GM18526 (cell line): ENCODE data around the gene CPT1A.

Experiments used
- POLR2A ChIP-seq: IDR thresholded peaks from 3 replicates; pipeline ENCODE4 v1.6.1; 2011; ENCODE audit not compliant: insufficient read length; ENCODE audit errors: extremely low read depth

The CPT1A gene

GRCh38 chr11:68841718-68842426 is at the start of gene CPT1A:
Gene CPT1A (minus strand): TSS chr11:68841916. CDS start chr11:68815474, 26,442 bp downstream.
- peak; percentile 30 for TF ChIP-seq POLR2A

- TF ChIP-seq POLR2A, result no peak
These were observed 48.9 kb upstream of the CPT1A start for GRCh38 chr11:68890490-68891231.

- TF ChIP-seq POLR2A, result no peak
These were observed 48.3 kb upstream of the CPT1A start for GRCh38 chr11:68889948-68890446.

- TF ChIP-seq POLR2A, result no peak
These were observed 40.7 kb upstream of the CPT1A start for GRCh38 chr11:68882391-68882790.

- no peak for TF ChIP-seq POLR2A
These were observed 39.6 kb upstream of the CPT1A start for GRCh38 chr11:68881320-68881719.

GRCh38 chr11:68880851-68881250 is 39.1 kb upstream of the CPT1A start:
- no peak for TF ChIP-seq POLR2A

GRCh38 chr11:68878022-68878421 is 36.3 kb upstream of the CPT1A start:
- no peak for TF ChIP-seq POLR2A

GRCh38 chr11:68872216-68873003 is 30.7 kb upstream of the CPT1A start:
- TF ChIP-seq POLR2A, result no peak

- no peak for TF ChIP-seq POLR2A
These were observed 28.8 kb upstream of the CPT1A start for GRCh38 chr11:68870470-68870869.

- TF ChIP-seq POLR2A, result no peak
These were observed 26.6 kb upstream of the CPT1A start for GRCh38 chr11:68868221-68868835.

- no peak for TF ChIP-seq POLR2A
These were observed 25.4 kb upstream of the CPT1A start for GRCh38 chr11:68867066-68867465.

- TF ChIP-seq POLR2A, result no peak
These were observed 23.5 kb upstream of the CPT1A start for GRCh38 chr11:68865241-68865640.

- TF ChIP-seq POLR2A, result no peak
These were observed 22.0 kb upstream of the CPT1A start for GRCh38 chr11:68863553-68864265.

- no peak for TF ChIP-seq POLR2A
These were observed 20.7 kb upstream of the CPT1A start for GRCh38 chr11:68862421-68862820.

- no peak for TF ChIP-seq POLR2A
These were observed 17.4 kb upstream of the CPT1A start for GRCh38 chr11:68859123-68859522.

- no peak for TF ChIP-seq POLR2A
These were observed 15.4 kb upstream of the CPT1A start for GRCh38 chr11:68857037-68857586.
